Activated naive CD4-positive, alpha-beta T cell treated with anti-CD3 and anti-CD28 coated beads, Interleukin-2, amount 50 U/mL, for 24 hours (primary cell): ENCODE data around the gene FPGS.

Experiments
- H3K27ac Mint-ChIP-seq: one replicate; pipeline ENCODE4 v1.8.0; 2021; ENCODE audit warnings: mild to moderate bottlenecking, mixed read lengths
- H3K27me3 Mint-ChIP-seq: one replicate; pipeline ENCODE4 v1.8.0; 2021; ENCODE audit warnings: mixed read lengths
- H3K36me3 Mint-ChIP-seq: one replicate; pipeline ENCODE4 v1.8.0; 2021; ENCODE audit warnings: mixed read lengths
- H3K4me1 Mint-ChIP-seq: one replicate; pipeline ENCODE4 v1.8.0; 2021; ENCODE audit warnings: mixed read lengths
- H3K4me3 Mint-ChIP-seq: one replicate; pipeline ENCODE4 v1.8.0; 2021; ENCODE audit warnings: mild to moderate bottlenecking, mixed read lengths
- H3K9me3 Mint-ChIP-seq: one replicate; pipeline ENCODE4 v1.8.0; 2021; ENCODE audit warnings: mixed read lengths

The FPGS gene

GRCh38 chr9:127848756-127849504, 46.2 kb downstream of the FPGS start:
- no peak overlapping the region for H3K4me3 Mint-ChIP-seq
- H3K27me3 Mint-ChIP-seq: no peaks in the 10 kb centered on the region
- H3K9me3 Mint-ChIP-seq: no peaks in the 10 kb centered on the region
- no peak overlapping the region for H3K27ac Mint-ChIP-seq
- H3K36me3 Mint-ChIP-seq: peaks cover 14% of the 10 kb centered on the region
- H3K4me1 Mint-ChIP-seq: peaks cover 20% of the 10 kb centered on the region

GRCh38 chr9:127850286-127850830, 47.7 kb downstream of the FPGS start:
- no peaks in the 10 kb centered on the region for H3K27me3 Mint-ChIP-seq
- no peak overlapping the region for H3K27ac Mint-ChIP-seq
- peaks cover 28% of the 10 kb centered on the region for H3K4me1 Mint-ChIP-seq
- peaks cover 14% of the 10 kb centered on the region for H3K36me3 Mint-ChIP-seq
- no peaks in the 10 kb centered on the region for H3K9me3 Mint-ChIP-seq
- H3K4me3 Mint-ChIP-seq: no peak overlapping the region

- Mint-ChIP-seq H3K36me3 (peaks cover 14% of the 10 kb centered on the region), H3K4me3 (peak overlapping the region; percentile 66), H3K9me3 (no peaks in the 10 kb centered on the region), H3K4me1 (peaks cover 36% of the 10 kb centered on the region), H3K27me3 (no peaks in the 10 kb centered on the region), H3K27ac (peak overlapping the region; percentile 80)
Observed at GRCh38 chr9:127852829-127853228, 50.1 kb downstream of the FPGS start.

GRCh38 chr9:127853312-127854183, 50.9 kb downstream of the FPGS start:
- no peaks in the 10 kb centered on the region for H3K27me3 Mint-ChIP-seq
- H3K27ac Mint-ChIP-seq: peak overlapping the region; percentile 92
- H3K4me3 Mint-ChIP-seq: peak overlapping the region; percentile 90
- peaks cover 12% of the 10 kb centered on the region for H3K36me3 Mint-ChIP-seq
- H3K4me1 Mint-ChIP-seq: peaks cover 36% of the 10 kb centered on the region
- no peaks in the 10 kb centered on the region for H3K9me3 Mint-ChIP-seq

GRCh38 chr9:127854184-127854806, 51.6 kb downstream of the FPGS start, which contains the start of gene ENG:
ENG (minus strand) TSS chr9:127854658; CDS start chr9:127854355, 303 bp downstream.
- Mint-ChIP-seq H3K27ac (peak within 1 kb of the TSS; percentile 92), H3K9me3 (no peaks in the 10 kb centered on the region), H3K4me1 (peaks cover 39% of the 10 kb centered on the region), H3K27me3 (no peaks in the 10 kb centered on the region), H3K4me3 (peak within 1 kb of the TSS; percentile 90), H3K36me3 (peaks cover 4% of the 10 kb centered on the region)

- Mint-ChIP-seq H3K27me3 (no peaks in the 10 kb centered on the region), H3K4me3 (peak overlapping the region; percentile 49), H3K9me3 (no peaks in the 10 kb centered on the region), H3K36me3 (peaks cover 2% of the 10 kb centered on the region), H3K27ac (no peak overlapping the region), H3K4me1 (peaks cover 39% of the 10 kb centered on the region)
Observed at GRCh38 chr9:127854960-127855359, 52.3 kb downstream of the FPGS start.

GRCh38 chr9:127855522-127855921, 52.8 kb downstream of the FPGS start:
- no peaks in the 10 kb centered on the region for H3K27me3 Mint-ChIP-seq
- peak overlapping the region; percentile 77 for H3K27ac Mint-ChIP-seq
- no peaks in the 10 kb centered on the region for H3K9me3 Mint-ChIP-seq
- peaks cover under 1% of the 10 kb centered on the region for H3K36me3 Mint-ChIP-seq
- peaks cover 42% of the 10 kb centered on the region for H3K4me1 Mint-ChIP-seq
- no peak overlapping the region for H3K4me3 Mint-ChIP-seq

- Mint-ChIP-seq H3K27me3 (no peaks in the 10 kb centered on the region), H3K36me3 (no peaks in the 10 kb centered on the region), H3K9me3 (no peaks in the 10 kb centered on the region), H3K4me3 (no peak overlapping the region), H3K4me1 (peaks cover 49% of the 10 kb centered on the region), H3K27ac (no peak overlapping the region)
Observed at GRCh38 chr9:127856094-127856728, 53.5 kb downstream of the FPGS start.

- no peaks in the 10 kb centered on the region for H3K27me3 Mint-ChIP-seq
- H3K4me1 Mint-ChIP-seq: peaks cover 52% of the 10 kb centered on the region
- no peaks in the 10 kb centered on the region for H3K36me3 Mint-ChIP-seq
- no peak overlapping the region for H3K27ac Mint-ChIP-seq
- H3K4me3 Mint-ChIP-seq: no peak overlapping the region
- no peaks in the 10 kb centered on the region for H3K9me3 Mint-ChIP-seq
Observed at GRCh38 chr9:127856729-127857116, 54.0 kb downstream of the FPGS start.

- no peak overlapping the region for H3K27ac Mint-ChIP-seq
- peaks cover 52% of the 10 kb centered on the region for H3K4me1 Mint-ChIP-seq
- H3K9me3 Mint-ChIP-seq: no peaks in the 10 kb centered on the region
- no peaks in the 10 kb centered on the region for H3K36me3 Mint-ChIP-seq
- no peaks in the 10 kb centered on the region for H3K27me3 Mint-ChIP-seq
- no peak overlapping the region for H3K4me3 Mint-ChIP-seq
Observed at GRCh38 chr9:127857278-127857677, 54.6 kb downstream of the FPGS start.

- H3K27ac Mint-ChIP-seq: no peak overlapping the region
- H3K27me3 Mint-ChIP-seq: no peaks in the 10 kb centered on the region
- H3K4me3 Mint-ChIP-seq: no peak overlapping the region
- peaks cover 52% of the 10 kb centered on the region for H3K4me1 Mint-ChIP-seq
- H3K9me3 Mint-ChIP-seq: no peaks in the 10 kb centered on the region
- no peaks in the 10 kb centered on the region for H3K36me3 Mint-ChIP-seq
Observed at GRCh38 chr9:127858041-127858512, 55.4 kb downstream of the FPGS start.

- Mint-ChIP-seq H3K4me3 (no peak overlapping the region), H3K36me3 (no peaks in the 10 kb centered on the region), H3K27me3 (no peaks in the 10 kb centered on the region), H3K9me3 (no peaks in the 10 kb centered on the region), H3K27ac (no peak overlapping the region), H3K4me1 (peaks cover 50% of the 10 kb centered on the region)
Observed at GRCh38 chr9:127860260-127860659, 57.6 kb downstream of the FPGS start.

- no peaks in the 10 kb centered on the region for H3K36me3 Mint-ChIP-seq
- peak overlapping the region; percentile 23 for H3K27ac Mint-ChIP-seq
- H3K4me3 Mint-ChIP-seq: no peak overlapping the region
- H3K4me1 Mint-ChIP-seq: peaks cover 50% of the 10 kb centered on the region
- H3K9me3 Mint-ChIP-seq: no peaks in the 10 kb centered on the region
- no peaks in the 10 kb centered on the region for H3K27me3 Mint-ChIP-seq
Observed at GRCh38 chr9:127860779-127861178, 58.1 kb downstream of the FPGS start.

- Mint-ChIP-seq H3K27me3 (no peaks in the 10 kb centered on the region), H3K4me3 (peak overlapping the region; percentile 33), H3K9me3 (no peaks in the 10 kb centered on the region), H3K36me3 (no peaks in the 10 kb centered on the region), H3K4me1 (peaks cover 49% of the 10 kb centered on the region), H3K27ac (peak overlapping the region; percentile 84)
Observed at GRCh38 chr9:127862075-127863011, 59.7 kb downstream of the FPGS start.
